Heart right ventricle (tissue), 16 donors: ENCODE data around the gene FIGLA. TPM values are rescaled to one million over a fixed set of nuclear protein-coding genes. Genes with fewer than 3 reads are reported as not detected.

ENCODE experiments used
- ATAC-seq, 8 donors: fragments of 200-7000 bp; cut with Tn5 transposase; one replicate each; pipeline ENCODE4 v1.9.1; 2020; ENCODE audit warnings: mild to moderate bottlenecking in 8 of 8, moderate library complexity in 8 of 8, moderate number of reproducible peaks in 1 of 8
- DNase-seq, 2 donors: peaks; one replicate each; pipeline ENCODE4 v3.0.0-alpha.2; 2020
- H3K27ac ChIP-seq, 10 donors: fragments of 200-600 bp; sonication (generic) in 2 of 10; one replicate each; pipeline versions ENCODE4 v1.5.0 to v1.8.0; 2020 to 2022; ENCODE audit warnings: mild to moderate bottlenecking in 3 of 10
- H3K27me3 ChIP-seq, 7 donors: fragments of 200-600 bp; one replicate each; pipeline ENCODE4 v1.8.0; 2021 to 2022; ENCODE audit warnings: mild to moderate bottlenecking in 2 of 7
- H3K36me3 ChIP-seq, 9 donors: fragments of 200-600 bp; sonication (generic) in 1 of 9; one replicate each; pipeline versions ENCODE4 v1.5.0 to v1.8.0; 2020 to 2022; ENCODE audit warnings: mild to moderate bottlenecking in 2 of 9
- H3K4me1 ChIP-seq, 9 donors: fragments of 200-600 bp; sonication (generic) in 1 of 9; one replicate each; pipeline versions ENCODE4 v1.5.0 to v1.8.0; 2020 to 2022; ENCODE audit warnings: mild to moderate bottlenecking in 4 of 9
- H3K4me3 ChIP-seq, 10 donors: fragments of 200-600 bp; sonication (generic) in 2 of 10; one replicate each; pipeline versions ENCODE4 v1.5.0 to v1.8.0; 2020 to 2022; ENCODE audit warnings: mild to moderate bottlenecking in 7 of 10, moderate library complexity in 2 of 10
- H3K9me3 ChIP-seq, 11 donors: fragments of 200-600 bp in 10 of 11; sonication (generic) in 2 of 11; one replicate each; pipeline versions ENCODE4 v1.5.0 to v1.8.0; 2013 to 2022; ENCODE audit warnings: mild to moderate bottlenecking in 2 of 11, control low read depth in 1 of 11, moderate library complexity in 1 of 11
- CTCF ChIP-seq, 9 donors: fragments of 200-600 bp; sonication (generic) in 2 of 9; IDR thresholded peaks; one replicate each; pipeline versions ENCODE4 v1.5.0 to v1.8.0; 2021 to 2022; ENCODE audit warnings: antibody characterized with exemption in 9 of 9, mild to moderate bottlenecking in 5 of 9, moderate library complexity in 1 of 9
- WGBS, 2 donors: extraction: QIAGEN DNeasy Blood & Tissue Kit; methylation state at CpG; one replicate each; pipeline ENCODE4 v1.1.7; 2013; ENCODE audit warnings: inconsistent platforms in 1 of 2; 5-methylcytosine and 5-hydroxymethylcytosine counted together
- intact Hi-C, 10 donors: fragments of 100-400 bp; cut with DNase I; formaldehyde crosslinking; loops; one replicate each; pipeline versions ENCODE4 v1.11.1 to v1.14.2; 2022
- polyA plus RNA-seq, 2 donors: library from polyadenylated mRNA; stranded (reverse); fragments of 200-250 nt; gene quantifications; one replicate each; pipeline ENCODE4 v1.2.3, GENCODE V29; 2013
- total RNA-seq, 10 donors: library from RNA; stranded (reverse); fragmentation: NEBNext Ultra II Directional in 3 of 10; extraction: Animal tissue kit (Norgen Biotek cat#: 25700) in 3 of 10; gene quantifications; one replicate each; pipeline versions ENCODE4 v1.2.1 to v1.2.4, GENCODE V29; 2021 to 2023
- donor health status: Arrhythmogenic right ventricular cardiomyopathy.
- donor health status: ischemic (EF 13 %, LVEDD 7.1; RV severe dilation, severe dysfunction).
- donor health status: healthy with polysubstance abuse.
- donor health status: DM: no; HTN: yes; CAD: no.
- donor health status: DM: no; HTN: no; CAD: no.
- donor health status: ischemic (EF 25% LVEDD 6.9; RV normal size, moderate dysfunction).
- donor health status: ischemic (EF 25% LVEDD 5.7; RV mildly dilated, moderate dysfunction).
- donor health status: healthy.
- donor health status: DM: yes; HTN: yes; CAD: no.
- donor health status: Ischemic cardiomyopathy.
- donor health status: ischemic (EF 35%, LVEDD 5.7; RV mildly dilated, moderate dysfunction).
- donor health status: nonischemic (EF 11% LVEDD 7.7; RV severe dilation, severe dysfunction).
- donor health status: DM: yes; HTN: yes; CAD: no.
- donor health status: PGD.
- donor health status: ischemic (EF 29% LVEDD 5.4; RV normal size, mild dysfunction).
- donor health status: nonischemic (EF 23%, LVEDD 6.1; RV moderate dilation, normal function).

The FIGLA gene
- total and polyA plus RNA-seq, 12 donors, result 0.36 to 0.51 TPM; not detected in 10

GRCh38 chr2:70834106-70834505 lies 43.7 kb upstream of the FIGLA start:
- no peak overlapping the region for H3K4me3 ChIP-seq
- no peaks in the 10 kb centered on the region for H3K9me3 ChIP-seq
- 82 to 92% methylated on average over 2 of the region's 2 CpGs for WGBS, 2 donors
- H3K4me1 ChIP-seq, result peaks cover 0 to 40% (median 25%) of the 10 kb centered on the region in 9 donors
- TF ChIP-seq CTCF (IDR thresholded peaks at IDR 0.05), result no peak
- ATAC-seq (no peak), DNase-seq (no peak)
- H3K27me3 ChIP-seq, result peaks cover 0 to 4% (median 0%) of the 10 kb centered on the region in 7 donors
- no peaks in the 10 kb centered on the region for H3K36me3 ChIP-seq
- H3K27ac ChIP-seq, result no peak overlapping the region
- intact Hi-C loops, result no loop called here

GRCh38 chr2:70833246-70833645 lies 42.8 kb upstream of the FIGLA start:
- H3K27me3 ChIP-seq, result peaks cover 0 to 4% (median 0%) of the 10 kb centered on the region in 7 donors
- TF ChIP-seq CTCF (IDR thresholded peaks at IDR 0.05), result no peak
- no peak overlapping the region for H3K4me3 ChIP-seq
- WGBS, 2 donors, result 56 to 71% methylated on average over 1 of the region's 1 CpG
- intact Hi-C loops, result no loop called here
- DNase-seq, result no peak
- H3K27ac ChIP-seq, result no peak overlapping the region
- ATAC-seq, result no peak
- peaks cover 0 to 39% (median 32%) of the 10 kb centered on the region in 9 donors for H3K4me1 ChIP-seq
- no peaks in the 10 kb centered on the region for H3K9me3 ChIP-seq
- no peaks in the 10 kb centered on the region for H3K36me3 ChIP-seq

GRCh38 chr2:70832386-70832785 lies 41.9 kb upstream of the FIGLA start:
- no peak for ATAC-seq
- Histone ChIP-seq H3K4me1 (peaks cover 0 to 44% (median 34%) of the 10 kb centered on the region in 9 donors), H3K27me3 (peaks cover 0 to 4% (median 0%) of the 10 kb centered on the region in 7 donors), H3K9me3 (no peaks in the 10 kb centered on the region), H3K4me3 (no peak overlapping the region), H3K36me3 (no peaks in the 10 kb centered on the region), H3K27ac (no peak overlapping the region)
- TF ChIP-seq CTCF (IDR thresholded peaks at IDR 0.05), result no peak
- intact Hi-C loops, result no loop called here
- DNase-seq, result no peak
- WGBS, 2 donors, result 94% methylated on average over 2 of the region's 2 CpGs

GRCh38 chr2:70831861-70832260 lies 41.4 kb upstream of the FIGLA start:
- H3K36me3 ChIP-seq, result no peaks in the 10 kb centered on the region
- WGBS, 2 donors, result 55 to 75% methylated on average over 6 of the region's 6 CpGs
- H3K27me3 ChIP-seq, result peaks cover 0 to 4% (median 0%) of the 10 kb centered on the region in 7 donors
- TF ChIP-seq CTCF (IDR thresholded peaks at IDR 0.05), result no peak
- intact Hi-C loops, result no loop called here
- H3K9me3 ChIP-seq, result no peaks in the 10 kb centered on the region
- H3K27ac ChIP-seq, result no peak overlapping the region
- DNase-seq (no peak), ATAC-seq (no peak)
- H3K4me3 ChIP-seq, result no peak overlapping the region
- H3K4me1 ChIP-seq, result peaks cover 0 to 47% (median 34%) of the 10 kb centered on the region in 9 donors
